GM10266 (cell line): ENCODE results near the gene SMC1B.
"Not testable (repeated sequence)": the region's sequence is repeated elsewhere in the genome, so short reads cannot be mapped to it uniquely, and the experiment has no call there.

Experiments
- DNase-seq: peaks from one replicate; pipeline ENCODE4 v3.0.0; 2012; ENCODE audit errors: extremely low spot score
- CTCF ChIP-seq: IDR thresholded peaks from 2 replicates; pipeline ENCODE4 v1.5.1; 2012; ENCODE audit warnings: mild to moderate bottlenecking, low read depth; ENCODE audit not compliant: control insufficient read depth, insufficient read depth; ENCODE audit errors: missing control alignments

SMC1B gene

GRCh38 chr22:45334068-45334467 is 79.3 kb downstream of the SMC1B start:
- TF ChIP-seq CTCF: no peak
- no peak for DNase-seq

GRCh38 chr22:45332001-45332400 is 81.4 kb downstream of the SMC1B start:
- DNase-seq: no peak
- TF ChIP-seq CTCF: no peak

- DNase-seq: no peak
- no peak for TF ChIP-seq CTCF
These were observed 81.9 kb downstream of the SMC1B start for GRCh38 chr22:45331486-45331885.

GRCh38 chr22:45330548-45330947 is 82.9 kb downstream of the SMC1B start:
- no peak for TF ChIP-seq CTCF
- no peak for DNase-seq

- no peak for DNase-seq
These were observed 83.9 kb downstream of the SMC1B start for GRCh38 chr22:45329530-45329936.

GRCh38 chr22:45328822-45329529 is 84.4 kb downstream of the SMC1B start:
- no peak for TF ChIP-seq CTCF
- DNase-seq: no peak

More at GRCh38 chr22:45329530-45329936, 83.9 kb downstream of the SMC1B start:
- no peak for TF ChIP-seq CTCF

GRCh38 chr22:45328261-45328660 is 85.1 kb downstream of the SMC1B start:
- not testable (repeated sequence) for DNase-seq

GRCh38 chr22:45324311-45324711 is 89.1 kb downstream of the SMC1B start:
- TF ChIP-seq CTCF: no peak
- DNase-seq: no peak
